Activated CD4-positive, alpha-beta T cell treated with anti-CD3 and anti-CD28 coated beads, Interleukin-10, Interleukin-2, amounts not matched to agents 100 ng/mL and 50 ng/mL, durations not matched to agents 16 hours and 8 hours (primary cell): Measurements from ENCODE around the gene ADPRHL1.
"Not testable (repeated sequence)": the region's sequence is repeated elsewhere in the genome, so short reads cannot be mapped to it uniquely, and the experiment has no call there.

Experiments
- DNase-seq: peaks from one replicate; pipeline ENCODE4 v3.0.0-alpha.2; 2020

Gene ADPRHL1

DNA sequence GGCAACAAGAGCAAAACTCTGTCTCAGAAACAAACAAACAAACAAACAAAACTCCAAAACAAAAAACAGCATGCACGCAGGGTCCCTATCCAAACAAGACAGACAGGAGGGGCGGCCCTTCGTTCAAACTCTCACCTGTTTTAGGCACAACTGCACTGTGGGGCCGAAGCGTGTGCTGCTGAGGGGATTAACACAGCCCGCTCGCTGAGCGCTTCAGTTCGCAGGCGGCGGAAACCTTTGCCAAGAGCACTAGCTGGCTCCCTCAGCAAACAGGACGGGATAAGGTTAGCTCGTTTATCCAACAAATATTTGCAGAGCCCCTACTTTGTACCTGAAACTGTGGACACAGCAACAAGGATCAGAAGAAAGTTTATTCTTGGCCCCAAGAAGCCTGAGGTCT, 1.6 kb upstream of the ADPRHL1 start:
- no peak for DNase-seq

DNA sequence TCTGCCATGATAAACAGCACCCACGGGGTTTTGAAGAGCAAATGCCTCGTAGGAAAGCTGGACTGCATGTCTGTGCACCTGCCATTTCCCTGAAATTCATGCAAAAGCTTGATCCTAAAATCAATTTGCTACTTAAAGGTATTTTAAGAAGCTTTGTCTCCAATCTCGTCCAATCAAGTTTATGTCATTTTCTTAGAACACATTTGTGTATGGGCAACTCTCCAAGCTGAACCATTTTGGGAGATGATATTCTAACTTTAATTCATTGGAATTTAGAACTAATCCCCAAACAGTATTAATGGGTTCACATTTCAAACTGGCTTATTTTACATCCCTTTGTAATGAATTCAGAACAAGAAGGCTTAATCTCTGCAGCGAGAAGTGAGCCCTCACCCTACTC, 822 bp downstream of the ADPRHL1 start:
- no peak for DNase-seq

DNA sequence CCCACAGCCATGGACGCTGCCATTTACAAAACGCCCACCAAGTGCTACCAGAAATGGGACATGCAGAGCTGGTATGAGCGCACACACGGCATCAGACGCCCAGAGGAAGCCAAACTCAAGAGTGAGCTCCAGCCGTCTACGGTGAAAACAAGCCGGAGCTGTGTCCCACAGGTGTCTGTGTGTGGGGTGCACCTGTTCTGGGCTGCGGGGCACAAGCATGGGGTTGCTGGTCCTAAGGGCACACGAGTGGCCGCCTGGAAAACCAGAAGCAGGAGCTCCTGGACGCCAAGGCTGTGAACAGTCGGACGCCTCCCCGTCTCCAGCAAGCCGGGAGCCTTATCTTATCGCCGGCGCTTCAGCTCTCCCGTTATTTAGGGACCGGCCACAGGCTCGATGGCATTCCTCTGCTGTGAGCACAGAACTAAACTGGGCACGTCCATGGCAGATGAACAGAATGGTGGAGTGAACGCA, 1.3 kb downstream of the ADPRHL1 start:
- DNase-seq = no peak

DNA sequence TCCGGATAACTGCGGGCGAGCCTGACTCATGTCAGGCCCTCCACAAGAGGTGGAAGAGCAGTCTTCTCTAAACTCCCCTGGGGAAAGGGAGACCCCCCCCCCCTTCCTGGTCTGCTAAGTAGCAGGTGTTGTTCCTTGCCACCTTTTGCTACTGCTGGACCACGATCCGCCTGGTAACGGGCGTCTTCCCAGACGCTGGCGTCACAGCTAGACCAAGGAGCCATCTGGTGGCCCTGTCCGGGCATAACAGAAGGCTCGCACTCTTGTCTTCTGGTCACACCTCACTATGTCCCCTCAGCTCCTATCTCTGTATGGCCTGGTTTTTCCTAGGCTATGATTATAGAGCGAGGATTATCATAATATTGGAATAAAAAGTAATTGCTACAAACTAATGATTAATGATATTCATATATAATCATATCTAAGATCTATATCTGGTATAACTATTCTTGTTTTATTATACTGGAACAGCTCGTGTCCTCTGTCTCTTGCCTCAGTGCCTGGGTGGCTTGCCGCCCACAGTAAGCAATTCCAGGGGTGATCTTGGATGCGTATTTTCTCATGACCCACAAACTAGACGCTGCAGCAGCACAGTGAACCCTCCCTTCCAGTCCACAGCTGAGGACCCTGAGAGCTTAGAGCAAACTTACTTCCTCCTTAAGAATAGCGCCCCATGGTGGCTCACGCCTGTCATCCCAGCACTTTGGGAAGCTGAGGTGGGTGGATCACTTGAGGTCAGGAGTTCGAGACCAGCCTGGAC, 2.2 kb downstream of the ADPRHL1 start:
- DNase-seq = not testable (repeated sequence)

DNA sequence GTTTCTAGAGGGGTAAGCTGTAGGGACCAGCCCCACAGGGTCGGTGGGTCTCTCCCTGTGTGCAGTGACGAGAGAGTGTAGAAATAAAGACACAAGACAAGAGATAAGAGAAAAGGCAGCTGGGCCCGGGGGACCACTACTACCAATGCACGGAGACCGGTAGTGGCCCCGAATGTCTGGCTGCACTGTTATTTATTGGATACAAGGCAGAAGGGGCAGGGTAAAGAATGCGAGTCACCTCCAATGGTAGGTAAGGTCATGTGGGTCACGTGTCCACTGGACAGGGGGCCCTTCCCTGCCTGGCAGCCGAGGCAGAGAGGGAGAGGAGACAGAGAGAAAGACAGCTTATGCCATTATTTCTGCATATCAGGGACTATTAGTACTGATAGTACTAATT, 2.9 kb downstream of the ADPRHL1 start:
- not testable (repeated sequence) for DNase-seq

DNA sequence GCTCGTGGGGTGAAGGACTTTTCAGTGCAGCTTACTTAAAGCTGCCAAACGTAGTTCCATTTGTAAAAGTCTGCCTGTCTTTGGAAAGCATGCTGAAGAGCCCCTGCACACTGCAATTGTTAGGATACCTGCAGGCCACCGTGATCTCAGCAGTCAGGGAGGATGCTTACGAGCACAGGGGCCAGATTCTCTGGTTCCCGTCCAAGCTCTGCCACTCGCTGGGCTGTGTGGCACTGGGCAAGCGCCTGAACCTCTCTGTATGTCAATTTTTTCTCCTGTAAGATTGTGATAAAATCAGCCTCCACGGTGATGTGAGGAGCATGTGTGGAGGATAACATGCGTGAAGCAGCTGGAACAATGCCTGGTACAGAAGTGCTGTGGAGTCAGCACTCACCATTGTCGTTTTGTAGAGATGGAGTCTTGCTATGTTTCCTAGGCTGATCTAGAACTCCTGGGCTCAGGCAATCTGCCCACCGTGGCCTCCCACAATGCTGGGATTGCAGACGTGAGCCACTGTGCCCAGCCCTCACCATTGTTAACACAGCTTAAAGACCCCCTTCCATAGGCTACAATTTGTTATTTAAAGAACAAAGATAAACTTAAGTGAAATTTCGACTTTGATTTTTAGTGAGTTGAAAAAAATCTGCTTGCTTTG, 3.5 kb downstream of the ADPRHL1 start:
- DNase-seq = no peak

DNA sequence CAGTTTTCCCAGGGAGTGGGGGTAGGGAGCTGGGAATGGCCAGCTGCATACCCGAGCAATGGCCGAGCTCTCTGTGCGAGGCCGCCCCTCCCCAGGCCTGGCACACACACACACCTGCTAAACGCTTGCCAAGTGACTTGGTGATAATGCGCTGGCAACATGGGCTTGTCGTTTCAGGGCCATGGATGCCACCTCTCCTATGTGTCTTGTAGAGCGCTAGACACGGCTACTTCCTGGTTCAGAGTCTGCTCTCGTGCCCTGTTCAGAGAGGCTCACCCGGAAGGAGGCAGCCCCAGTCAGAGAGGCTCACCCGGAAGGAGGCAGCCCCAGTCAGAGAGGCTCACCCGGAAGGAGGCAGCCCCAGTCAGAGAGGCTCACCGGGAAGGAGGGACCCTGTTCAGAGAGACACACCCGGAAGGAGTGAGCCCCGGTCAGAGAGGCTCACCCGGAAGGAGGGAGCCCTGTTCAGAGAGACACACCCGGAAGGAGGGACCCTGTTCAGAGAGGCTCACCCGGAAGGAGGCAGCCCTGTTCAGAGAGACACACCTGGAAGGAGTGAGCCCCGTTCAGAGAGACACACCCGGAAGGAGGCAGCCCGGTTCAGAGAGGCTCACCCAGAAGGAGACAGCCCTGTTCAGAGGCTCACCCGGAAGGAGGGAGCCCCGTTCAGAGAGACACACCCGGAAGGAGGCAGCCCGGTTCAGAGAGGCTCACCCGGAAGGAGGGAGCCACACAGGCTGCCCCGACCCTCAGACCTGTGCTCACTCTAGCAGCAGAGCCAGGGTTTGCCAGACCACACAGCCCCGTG, 4.2 kb downstream of the ADPRHL1 start:
- DNase-seq = peak; percentile 38

DNA sequence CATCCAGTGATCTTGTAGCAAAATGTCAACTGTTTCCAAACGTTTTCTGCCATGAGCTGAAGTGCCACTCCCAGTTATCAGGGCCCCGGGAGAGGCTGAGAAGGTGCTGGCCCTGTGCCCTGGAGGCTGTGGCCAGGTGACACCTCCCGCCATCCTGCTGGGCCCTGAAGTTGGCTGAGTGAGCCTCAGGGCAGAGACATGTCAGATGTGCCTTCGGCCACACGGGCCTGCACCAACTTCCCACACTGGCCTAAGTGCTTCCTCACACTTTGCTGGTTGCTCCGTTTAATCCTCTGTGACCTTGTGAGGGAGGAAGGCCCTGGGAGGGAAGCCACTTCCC, 4.8 kb downstream of the ADPRHL1 start:
- no peak for DNase-seq

DNA sequence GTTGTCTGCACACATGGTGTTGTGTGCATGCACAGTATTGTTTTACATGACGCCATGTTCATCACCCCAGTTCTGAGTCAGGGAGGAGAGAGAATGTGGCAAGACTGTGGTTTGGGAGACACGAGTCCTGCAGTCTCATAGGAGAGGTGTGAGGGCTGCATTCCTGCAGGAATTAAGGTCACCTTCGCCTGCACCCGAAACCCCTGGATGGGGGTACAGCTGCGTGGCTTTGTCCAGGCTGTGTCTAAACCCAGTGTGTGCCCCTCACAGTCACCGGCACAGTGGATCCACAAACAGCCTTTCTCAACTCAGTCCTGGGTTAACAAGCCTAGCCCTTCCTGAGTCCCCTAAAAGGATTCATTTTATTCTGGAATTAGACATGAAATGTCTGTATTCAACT, 5.7 kb downstream of the ADPRHL1 start:
- DNase-seq = no peak

DNA sequence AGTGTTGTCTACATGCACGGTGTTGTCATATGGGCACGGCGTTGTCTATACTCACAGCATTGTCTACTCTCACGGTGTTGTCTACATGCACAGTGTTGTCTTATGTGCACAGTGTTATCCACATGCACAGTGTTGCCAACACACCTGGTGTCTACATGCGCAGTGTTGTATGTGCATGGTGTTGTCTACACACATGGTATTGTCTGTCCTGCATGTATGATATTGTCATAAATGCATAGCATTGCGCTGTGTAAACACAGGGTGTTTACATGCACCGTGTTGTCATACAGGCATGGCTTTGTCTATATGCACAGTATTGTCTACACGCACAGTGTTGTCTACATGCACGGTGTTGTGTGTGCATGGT, 6.8 kb downstream of the ADPRHL1 start:
- no peak for DNase-seq

DNA sequence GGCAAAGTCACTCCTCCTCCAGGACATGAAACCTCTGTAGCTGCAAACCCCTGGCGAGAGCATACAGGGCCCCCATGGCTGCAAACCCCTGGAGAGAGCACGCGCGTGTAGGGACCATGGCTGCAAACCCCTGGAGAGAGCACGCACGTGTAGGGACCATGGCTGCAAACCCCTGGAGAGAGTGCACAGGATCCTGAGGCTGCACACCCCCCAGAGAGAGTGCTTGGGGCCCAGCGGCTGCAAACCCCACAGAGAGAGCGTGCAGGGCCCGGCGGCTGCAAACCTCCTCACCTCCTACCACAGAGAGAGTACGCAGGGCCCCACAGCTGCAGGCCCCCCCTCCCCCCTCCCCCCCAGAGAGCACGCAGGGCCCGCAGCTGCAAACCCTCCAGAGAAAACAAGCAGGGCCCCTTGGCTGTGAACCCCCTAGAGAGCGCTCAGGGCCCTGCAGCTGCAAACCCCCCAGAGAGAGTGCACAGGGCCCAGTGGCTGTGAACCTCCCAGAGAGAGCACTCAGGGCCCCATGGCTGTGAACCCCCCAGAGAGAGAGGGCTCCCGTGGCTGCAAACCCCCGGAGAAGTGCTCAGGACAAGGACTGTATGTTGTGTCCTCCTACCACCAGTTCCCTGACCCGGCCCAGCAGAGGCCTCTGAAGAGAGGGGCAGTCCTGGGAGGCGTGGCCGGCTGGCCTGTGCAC, 7.3 kb downstream of the ADPRHL1 start:
- DNase-seq = no peak

DNA sequence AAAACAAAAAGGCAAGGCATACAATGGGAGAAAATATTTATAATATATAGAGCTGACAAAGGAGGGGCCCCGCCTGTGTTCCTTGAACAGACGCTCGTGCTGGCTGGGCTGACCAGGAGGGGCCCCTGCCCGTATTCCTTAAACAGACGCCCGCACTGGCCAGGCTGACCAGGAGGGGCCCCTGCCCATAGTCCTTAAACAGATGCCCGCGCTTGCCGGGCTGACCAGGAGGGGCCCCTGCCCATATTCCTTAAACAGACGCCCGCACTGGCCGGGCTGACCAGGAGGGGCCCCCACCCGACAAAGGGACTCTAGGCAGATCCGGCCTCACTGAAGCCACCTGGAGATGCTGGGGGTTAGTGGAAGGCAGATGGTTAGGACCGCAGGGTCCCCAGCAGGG, 9.3 kb downstream of the ADPRHL1 start:
- DNase-seq = no peak

DNA sequence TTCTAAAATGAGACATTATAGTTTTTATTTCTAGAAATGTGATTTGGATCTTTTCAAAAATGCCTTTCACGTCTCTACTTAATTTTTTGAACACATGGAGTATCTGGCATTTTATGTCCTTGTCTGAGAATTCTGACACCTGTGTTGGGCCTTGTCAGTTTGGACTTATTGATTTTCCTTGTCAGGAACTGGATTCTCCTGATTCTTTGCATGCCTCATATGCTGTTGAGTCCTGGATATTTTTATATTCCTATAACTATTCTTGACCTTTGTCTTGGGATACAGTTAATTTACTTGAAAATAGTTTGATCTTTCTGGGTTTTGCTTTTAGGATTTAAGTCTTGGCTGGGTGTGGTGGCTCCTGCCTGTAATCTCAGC, 10.3 kb downstream of the ADPRHL1 start:
- no peak for DNase-seq

DNA sequence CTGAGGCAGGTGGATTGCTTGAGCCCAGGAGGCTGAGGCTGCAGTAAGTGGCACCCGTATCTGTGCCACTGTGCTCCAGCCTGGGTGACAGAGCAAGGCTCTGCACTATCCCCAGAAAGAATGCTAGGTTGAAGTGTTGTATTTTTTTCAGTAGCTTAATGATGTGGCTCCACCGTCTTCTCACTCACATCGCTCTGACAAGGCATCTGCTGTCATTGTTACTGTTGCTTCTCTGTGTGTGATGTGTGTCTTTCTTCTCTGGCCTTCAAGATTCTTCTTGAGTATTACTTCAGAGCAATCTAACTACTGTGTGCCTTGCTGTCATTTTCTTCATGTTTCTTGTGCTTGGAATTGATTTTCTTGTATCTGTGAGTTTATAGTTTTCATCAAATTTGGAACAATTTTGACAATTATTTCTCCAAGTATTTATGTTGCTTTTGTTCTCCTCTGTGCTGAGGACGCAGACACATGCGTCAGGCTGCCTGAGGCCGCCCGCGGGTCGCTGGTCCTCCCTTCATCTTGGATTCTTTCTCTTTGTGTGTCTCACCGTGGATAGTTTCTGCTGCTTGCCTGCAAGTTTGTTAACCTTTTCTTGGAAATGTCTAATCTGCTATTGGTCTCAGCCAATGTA, 10.8 kb downstream of the ADPRHL1 start:
- DNase-seq = no peak

DNA sequence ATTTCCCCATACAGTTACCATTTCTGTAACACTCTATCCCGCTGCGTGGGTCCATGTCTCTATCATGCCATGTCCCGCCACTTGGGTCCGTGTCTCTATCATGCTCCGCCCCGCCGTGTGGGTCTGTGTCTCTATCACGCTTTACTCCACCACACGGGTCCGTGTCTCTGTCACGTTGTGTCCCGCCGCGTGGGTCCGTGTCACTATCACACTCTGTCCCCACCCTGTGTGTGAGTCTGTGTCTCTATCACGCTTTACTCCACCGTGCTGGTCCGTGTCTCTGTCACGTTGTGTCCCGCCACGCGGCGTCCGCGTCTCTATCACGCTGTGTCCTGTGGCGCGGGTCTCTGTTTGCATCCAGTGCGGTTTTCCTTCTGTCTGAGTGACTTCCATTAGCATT, 11.6 kb downstream of the ADPRHL1 start:
- no peak for DNase-seq

DNA sequence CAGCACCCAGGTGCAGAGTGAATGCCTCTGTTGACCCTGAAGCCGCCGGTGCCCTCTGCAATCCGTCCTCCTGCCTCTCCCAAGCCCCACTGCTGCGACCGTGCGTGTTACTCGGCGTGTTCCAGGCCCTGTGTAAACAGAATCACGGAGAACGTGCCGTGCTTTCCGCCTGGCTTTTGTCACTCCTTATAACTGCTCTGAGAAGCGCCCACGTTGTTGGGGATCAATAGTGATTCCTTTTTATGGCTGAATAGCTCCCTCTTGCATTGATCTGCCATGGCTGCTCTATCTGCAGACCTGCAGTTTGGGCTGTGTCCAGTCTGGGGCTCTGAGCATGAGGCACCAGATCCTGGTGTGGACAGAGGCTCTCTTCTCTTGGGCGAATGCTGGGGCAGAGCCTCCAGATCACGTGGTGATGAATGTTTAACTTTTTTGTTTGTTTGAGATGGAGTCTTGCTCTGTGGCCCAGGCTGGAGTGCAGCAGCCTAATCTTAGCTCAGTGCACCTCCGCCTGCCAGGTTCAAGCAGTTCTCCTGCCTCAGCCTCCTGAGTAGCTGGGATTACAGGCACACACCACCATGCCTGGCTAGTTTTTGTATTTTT, 15.8 kb downstream of the ADPRHL1 start:
- no peak for DNase-seq

DNA sequence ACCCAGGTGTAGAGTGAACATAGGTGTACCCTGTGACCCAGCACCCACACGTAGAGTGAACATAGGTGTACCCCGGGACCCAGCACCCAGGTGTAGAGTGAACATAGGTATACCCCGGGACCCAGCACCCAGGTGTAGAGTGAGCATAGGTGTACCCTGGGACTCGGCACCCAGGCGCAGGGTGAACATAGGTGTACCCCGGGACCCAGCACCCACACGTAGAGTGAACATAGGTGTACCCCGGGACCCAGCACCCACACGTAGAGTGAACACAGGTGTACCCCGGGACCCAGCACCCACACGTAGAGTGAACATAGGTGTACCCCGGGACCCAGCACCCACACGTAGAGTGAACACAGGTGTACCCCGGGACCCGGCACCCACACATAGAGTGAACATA, 16.4 kb downstream of the ADPRHL1 start:
- DNase-seq = not testable (repeated sequence)

DNA sequence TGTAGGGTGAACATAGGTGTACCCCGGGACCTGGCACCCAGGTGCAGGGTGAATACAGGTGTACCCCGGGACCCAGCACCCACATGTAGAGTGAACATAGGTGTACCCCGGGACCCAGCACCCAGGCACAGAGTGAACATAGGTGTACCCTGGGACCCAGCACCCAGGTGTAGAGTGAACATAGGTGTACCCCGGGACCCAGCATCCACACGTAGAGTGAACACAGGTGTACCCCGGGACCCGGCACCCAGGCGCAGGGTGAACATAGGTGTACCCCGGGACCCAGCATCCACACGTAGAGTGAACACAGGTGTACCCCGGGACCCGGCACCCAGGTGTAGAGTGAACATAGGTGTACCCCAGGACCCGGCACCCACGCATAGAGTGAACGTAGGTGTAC, 17.4 kb downstream of the ADPRHL1 start:
- DNase-seq = not testable (repeated sequence)

DNA sequence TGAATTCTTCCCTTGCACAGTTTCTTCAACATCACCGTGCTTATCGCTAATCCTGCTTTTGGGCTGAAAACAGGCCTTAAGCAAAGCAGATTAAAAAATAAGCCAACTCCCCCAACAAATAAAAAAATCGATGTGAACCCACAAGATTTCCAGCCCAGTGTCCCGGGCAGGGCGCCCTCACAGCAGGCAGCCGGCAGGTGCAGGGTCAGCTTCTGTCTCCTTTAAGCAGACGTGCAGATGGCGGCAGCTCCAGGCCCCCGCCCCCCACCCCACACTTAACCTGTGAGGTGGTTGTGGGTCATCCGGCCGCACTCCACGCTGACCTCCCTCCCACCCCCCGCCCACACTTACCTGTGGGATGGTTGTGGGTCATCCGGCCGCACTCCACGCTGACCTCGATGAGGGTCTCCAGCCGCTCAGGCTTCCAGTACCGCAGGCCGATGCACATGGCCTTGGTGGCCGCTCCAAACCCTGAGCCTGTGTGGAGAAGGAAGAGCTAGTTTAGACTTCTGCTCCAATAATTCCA, 19.8 kb downstream of the ADPRHL1 start:
- DNase-seq = no peak

DNA sequence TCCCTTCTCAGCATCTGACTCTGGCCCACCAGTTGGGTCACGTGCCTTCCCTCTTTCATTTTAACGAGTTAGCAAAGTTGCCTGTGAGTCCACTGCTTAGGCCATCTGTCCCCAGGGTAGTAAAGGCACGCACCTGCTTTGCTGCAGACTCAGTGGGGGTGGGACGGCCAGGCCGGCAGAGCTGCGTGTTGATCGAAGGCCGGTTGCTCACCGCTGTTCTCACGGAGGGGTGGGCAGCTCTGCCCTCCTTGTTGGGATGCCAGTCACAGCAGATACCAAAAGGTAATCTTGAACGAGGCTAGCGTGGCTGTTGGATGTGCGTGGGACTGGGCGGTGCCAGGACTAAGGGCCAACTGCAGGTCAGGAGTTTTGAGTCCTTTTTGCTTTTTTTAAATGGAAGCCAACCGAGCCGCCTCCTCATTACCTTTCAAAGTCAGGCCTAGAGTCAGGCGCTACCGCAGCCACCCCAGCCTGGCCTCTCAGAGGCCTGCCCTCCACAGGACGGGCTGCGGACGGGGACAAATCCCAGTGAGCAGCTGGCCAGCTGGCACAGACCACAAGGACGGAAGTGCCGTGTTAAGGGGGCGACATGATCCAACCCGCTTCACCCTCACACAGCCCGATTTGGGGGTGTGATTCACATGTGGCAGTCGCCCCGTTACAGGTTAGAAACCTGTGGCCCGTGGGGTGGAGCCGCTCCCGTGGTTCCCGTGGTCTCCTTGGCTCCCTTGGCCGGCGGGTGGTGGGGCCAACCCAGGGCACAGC, 20.6 kb downstream of the ADPRHL1 start:
- no peak for DNase-seq

DNA sequence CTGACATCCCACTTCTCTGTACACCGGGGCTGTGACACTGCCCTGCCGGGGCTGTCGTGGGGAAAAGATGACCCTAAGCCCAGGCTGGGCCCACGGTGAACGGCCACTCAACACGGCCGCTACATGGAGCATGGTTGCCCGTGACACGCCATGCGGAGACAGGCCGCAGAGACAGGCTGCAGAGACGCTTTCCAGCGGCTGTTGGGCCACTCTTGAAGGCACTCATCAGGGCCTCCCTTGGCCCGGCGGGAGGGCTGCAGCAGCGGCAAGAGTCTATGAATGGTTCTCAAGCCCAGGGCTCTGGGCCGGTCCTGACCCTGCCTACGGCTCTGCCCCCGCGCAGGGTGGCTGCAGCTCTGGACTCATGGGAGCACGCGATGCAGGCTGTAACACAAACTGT, 22.1 kb downstream of the ADPRHL1 start:
- no peak for DNase-seq
